Measurements from ENCODE around the gene FBXO47.

FBXO47 gene

GRCh38 chr17:38893113-38893512 lies 74.1 kb downstream of the FBXO47 start:
- Mint-ChIP-seq H3K4me1 (ENCODE audit: low read depth) (peaks cover 78% of the 10 kb centered on the region), H3K9me3 (ENCODE audit: low read depth) (no peaks in the 10 kb centered on the region), H3K36me3 (no peaks in the 10 kb centered on the region), H3K27ac (peak overlapping the region; percentile 73), H3K27me3 (no peaks in the 10 kb centered on the region), H3K4me3 (peak overlapping the region; percentile 27)

DNA sequence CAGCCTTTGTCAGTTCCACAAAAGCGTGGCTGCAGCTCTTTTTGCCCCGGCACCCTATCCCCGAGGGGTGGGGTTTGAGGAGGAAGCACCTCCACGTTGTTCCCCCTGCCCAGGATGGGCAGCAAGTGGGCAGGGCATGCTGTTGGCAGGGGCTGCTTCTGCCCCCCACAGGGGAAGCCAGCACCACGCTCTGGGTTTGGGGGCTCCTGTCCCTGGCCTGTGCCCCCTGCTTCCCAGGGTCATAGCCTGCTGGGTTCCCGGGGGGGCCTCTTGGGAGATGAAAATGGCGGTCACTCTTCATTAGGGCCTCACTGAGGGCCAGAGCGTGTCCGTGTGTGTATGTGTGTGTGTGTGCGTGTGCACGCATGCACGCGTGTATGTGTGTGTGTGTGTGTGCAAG lies 74.6 kb downstream of the FBXO47 start:
- Mint-ChIP-seq H3K27me3 (no peaks in the 10 kb centered on the region), H3K9me3 (ENCODE audit: low read depth) (no peaks in the 10 kb centered on the region), H3K4me3 (no peak overlapping the region), H3K4me1 (ENCODE audit: low read depth) (peaks cover 78% of the 10 kb centered on the region), H3K36me3 (no peaks in the 10 kb centered on the region), H3K27ac (peak overlapping the region; percentile 94)

DNA sequence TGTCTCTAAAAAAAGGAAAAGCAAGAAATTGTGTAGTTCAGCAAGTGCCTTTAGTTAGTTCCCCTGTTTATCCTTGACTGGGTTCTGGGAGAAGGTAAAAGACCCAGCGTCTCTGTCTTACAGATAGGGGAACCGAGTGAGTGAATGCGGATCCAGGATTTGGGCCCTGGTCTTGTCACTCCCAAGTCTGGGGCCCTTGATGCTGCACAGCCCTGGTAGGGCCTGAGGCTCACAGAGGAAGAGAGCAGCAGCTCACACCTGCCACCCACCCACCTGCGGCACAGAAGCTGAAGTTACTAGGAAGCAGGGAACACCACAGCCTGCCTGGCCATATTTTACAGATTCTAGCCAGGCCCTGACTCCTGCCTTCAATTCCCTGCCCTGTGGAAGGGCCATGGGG lies 75.1 kb downstream of the FBXO47 start:
- H3K36me3 Mint-ChIP-seq = no peaks in the 10 kb centered on the region
- H3K4me3 Mint-ChIP-seq = peak overlapping the region; percentile 73
- peaks cover 78% of the 10 kb centered on the region for H3K4me1 Mint-ChIP-seq (ENCODE audit: low read depth)

DNA sequence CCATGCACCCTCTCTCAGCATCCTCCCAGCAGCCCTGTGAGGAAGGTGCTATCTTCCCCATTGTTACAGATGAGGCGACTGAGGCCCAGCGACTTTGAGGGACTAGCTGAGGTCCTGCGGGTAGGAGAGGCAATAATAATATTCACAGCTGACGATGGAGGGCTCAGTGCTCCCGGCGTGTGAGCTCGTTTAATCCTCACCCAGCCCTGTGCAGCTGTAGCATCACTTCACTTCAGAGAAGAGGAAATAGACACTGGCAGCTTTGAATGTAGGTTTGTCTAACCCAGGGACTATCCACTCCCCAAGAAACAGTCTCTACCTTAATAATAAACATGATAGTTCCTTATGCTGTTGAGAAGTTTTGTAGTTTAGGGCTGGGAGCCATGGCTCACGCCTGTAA lies 75.8 kb downstream of the FBXO47 start:
- Mint-ChIP-seq H3K36me3 (no peaks in the 10 kb centered on the region), H3K27ac (peak overlapping the region; percentile 94), H3K4me1 (ENCODE audit: low read depth) (peaks cover 78% of the 10 kb centered on the region), H3K9me3 (ENCODE audit: low read depth) (no peaks in the 10 kb centered on the region), H3K27me3 (no peaks in the 10 kb centered on the region), H3K4me3 (peak overlapping the region; percentile 73)

More for the DNA sequence above, 75.1 kb downstream of the FBXO47 start:
- Mint-ChIP-seq H3K27me3 (no peaks in the 10 kb centered on the region), H3K27ac (peak overlapping the region; percentile 94), H3K9me3 (ENCODE audit: low read depth) (no peaks in the 10 kb centered on the region)

DNA sequence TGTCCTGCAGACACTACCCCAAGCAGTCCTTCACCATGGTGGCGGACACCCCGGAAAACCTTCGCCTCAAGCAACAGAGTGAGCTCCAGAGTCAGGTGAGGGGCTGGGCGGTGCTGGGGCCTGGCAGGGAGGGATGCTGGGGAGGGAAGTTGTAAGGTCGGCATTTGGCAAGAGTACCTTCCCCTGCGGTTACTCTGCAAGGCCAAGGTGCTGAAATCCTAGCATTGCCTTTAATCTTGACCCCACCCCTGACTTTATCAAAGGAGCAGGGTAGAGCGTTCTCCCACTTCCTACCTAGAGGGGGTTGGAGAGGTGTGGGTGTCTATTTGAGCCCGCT lies 76.8 kb downstream of the FBXO47 start:
- peak overlapping the region; percentile 62 for H3K4me3 Mint-ChIP-seq
- H3K27ac Mint-ChIP-seq = peak overlapping the region; percentile 86
- H3K27me3 Mint-ChIP-seq = no peaks in the 10 kb centered on the region
- no peaks in the 10 kb centered on the region for H3K9me3 Mint-ChIP-seq (ENCODE audit: low read depth)
- peaks cover 84% of the 10 kb centered on the region for H3K4me1 Mint-ChIP-seq (ENCODE audit: low read depth)
- H3K36me3 Mint-ChIP-seq = no peaks in the 10 kb centered on the region

- Mint-ChIP-seq H3K9me3 (ENCODE audit: low read depth) (no peaks in the 10 kb centered on the region), H3K27ac (peak overlapping the region; percentile 86), H3K4me1 (ENCODE audit: low read depth) (peaks cover 88% of the 10 kb centered on the region), H3K27me3 (no peaks in the 10 kb centered on the region), H3K36me3 (no peaks in the 10 kb centered on the region), H3K4me3 (peak overlapping the region; percentile 62)
Observed at GRCh38 chr17:38889745-38890409, 77.3 kb downstream of the FBXO47 start.

GRCh38 chr17:38888842-38889241 lies 78.4 kb downstream of the FBXO47 start:
- Mint-ChIP-seq H3K9me3 (ENCODE audit: low read depth) (no peaks in the 10 kb centered on the region), H3K36me3 (no peaks in the 10 kb centered on the region), H3K27me3 (no peaks in the 10 kb centered on the region), H3K27ac (peak overlapping the region; percentile 83), H3K4me3 (peak overlapping the region; percentile 13), H3K4me1 (ENCODE audit: low read depth) (peaks cover 87% of the 10 kb centered on the region)

DNA sequence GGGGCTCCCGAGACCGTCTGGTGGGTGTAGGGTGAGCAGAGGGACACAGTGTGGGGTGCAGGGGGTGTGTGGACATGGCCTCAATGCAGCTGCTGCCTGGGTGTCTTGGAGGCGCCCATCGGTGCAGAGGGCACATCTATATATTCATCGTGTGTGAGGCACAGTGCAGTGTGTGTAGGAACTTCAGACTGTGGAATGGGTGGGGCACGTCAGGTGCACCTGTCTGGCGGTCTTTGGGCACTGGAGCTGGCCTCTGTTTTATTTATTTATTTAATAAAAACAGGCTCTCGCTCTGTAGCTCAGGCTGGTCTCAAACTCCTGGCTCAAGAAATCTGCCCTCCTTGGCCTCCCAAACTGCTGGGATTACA lies 80.6 kb downstream of the FBXO47 start:
- Mint-ChIP-seq H3K9me3 (ENCODE audit: low read depth) (no peaks in the 10 kb centered on the region), H3K27me3 (no peaks in the 10 kb centered on the region), H3K27ac (peak overlapping the region; percentile 85), H3K36me3 (no peaks in the 10 kb centered on the region), H3K4me1 (ENCODE audit: low read depth) (peaks cover 89% of the 10 kb centered on the region), H3K4me3 (peak overlapping the region; percentile 77)
